HEK293 (cell line): ENCODE measurements around the gene APBB2.

Source experiments
- PRDM1 ChIP-seq: fragments of 450-650 bp; formaldehyde crosslinking; IDR thresholded peaks from 2 replicates; pipeline ENCODE4; 2016; ENCODE audit warnings: missing biosample characterization, missing genetic modification characterization
- ZBTB1 ChIP-seq: fragments of 450-650 bp; formaldehyde crosslinking; IDR thresholded peaks from 2 replicates; pipeline ENCODE4 v1.5.1; 2016; ENCODE audit warnings: missing biosample characterization, missing genetic modification characterization
- ZFP69B ChIP-seq: fragments of 450-650 bp; formaldehyde crosslinking; IDR thresholded peaks from 2 replicates; pipeline ENCODE4 v1.5.1; 2016; ENCODE audit warnings: missing biosample characterization, missing genetic modification characterization
- ZNF112 ChIP-seq: fragments of 450-650 bp; formaldehyde crosslinking; IDR thresholded peaks from 2 replicates; pipeline ENCODE4 v1.5.0; 2017; ENCODE audit warnings: missing biosample characterization, missing genetic modification characterization
- ZNF184 ChIP-seq: fragments of 450-650 bp; IDR thresholded peaks from 2 replicates; pipeline ENCODE4 v1.5.1; 2018; ENCODE audit warnings: missing biosample characterization, mild to moderate bottlenecking, missing genetic modification characterization
- ZNF223 ChIP-seq: fragments of 450-650 bp; formaldehyde crosslinking; IDR thresholded peaks from 2 replicates; pipeline ENCODE4 v1.5.1; 2016; ENCODE audit warnings: missing biosample characterization, missing genetic modification characterization
- ZNF274 ChIP-seq, 2 experiments: fragments of 200-500 bp in 1 of 2; fragments of 450-650 bp in 1 of 2; sonication (Bioruptor generic) in 1 of 2; formaldehyde crosslinking in 1 of 2; IDR thresholded peaks; 2 replicates each; pipeline versions ENCODE4 v1.5.1 to v1.6.1; 2014 to 2016; ENCODE audit warnings: borderline replicate concordance in 1 of 2, inconsistent platforms in 1 of 2, low read length in 1 of 2, missing biosample characterization in 1 of 2, missing genetic modification characterization in 1 of 2
- ZNF311 ChIP-seq: fragments of 450-650 bp; formaldehyde crosslinking; IDR thresholded peaks from 2 replicates; pipeline ENCODE4 v1.5.1; 2017; ENCODE audit warnings: missing biosample characterization, missing genetic modification characterization, borderline replicate concordance
- ZNF366 ChIP-seq: fragments of 450-650 bp; formaldehyde crosslinking; conservative IDR thresholded peaks from 2 replicates; pipeline ENCODE4 v1.5.1; 2016; ENCODE audit warnings: missing biosample characterization, missing genetic modification characterization
- ZNF558 ChIP-seq: fragments of 450-650 bp; formaldehyde crosslinking; IDR thresholded peaks from 2 replicates; pipeline ENCODE4 v1.5.1; 2016; ENCODE audit warnings: missing biosample characterization, missing genetic modification characterization
- ZNF768 ChIP-seq: fragments of 450-650 bp; formaldehyde crosslinking; IDR thresholded peaks from 2 replicates; pipeline ENCODE4 v1.5.1; 2018; ENCODE audit warnings: missing biosample characterization, mild to moderate bottlenecking, missing genetic modification characterization
- ZNF837 ChIP-seq: fragments of 450-650 bp; formaldehyde crosslinking; IDR thresholded peaks from 2 replicates; pipeline ENCODE4 v1.5.1; 2016; ENCODE audit warnings: missing biosample characterization, missing genetic modification characterization
- TF ChIP-seq, protein P1 (sequence below): fragments of 450-650 bp; formaldehyde crosslinking; IDR thresholded peaks from 2 replicates; pipeline ENCODE4 v1.5.1; 2016; ENCODE audit warnings: missing biosample characterization, missing genetic modification characterization
- TF ChIP-seq, protein P2 (sequence below): fragments of 450-650 bp; formaldehyde crosslinking; IDR thresholded peaks from 2 replicates; pipeline ENCODE4 v1.5.1; 2016; ENCODE audit warnings: missing biosample characterization, missing genetic modification characterization, low read depth

DNA sequence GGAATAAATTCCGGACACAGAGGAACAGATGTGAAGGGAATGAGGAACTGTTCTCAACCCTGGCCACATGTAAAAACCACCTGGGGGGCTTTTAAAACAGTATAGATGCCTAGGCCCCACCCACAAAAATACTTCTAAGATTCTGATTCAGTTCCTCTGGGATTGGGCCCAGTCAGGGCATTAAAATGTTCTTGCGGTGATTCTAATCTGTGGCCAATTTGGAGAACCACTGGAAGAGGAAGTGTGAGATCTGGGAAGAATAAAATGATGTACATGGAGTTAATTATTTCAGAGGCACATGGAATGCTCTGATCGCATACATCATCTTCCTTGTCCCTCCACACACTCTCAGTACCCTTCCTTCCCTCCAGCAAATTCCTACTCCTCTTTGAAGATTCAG lies 192.2 kb downstream of the APBB2 start:
- TF ChIP-seq, protein P1, sequence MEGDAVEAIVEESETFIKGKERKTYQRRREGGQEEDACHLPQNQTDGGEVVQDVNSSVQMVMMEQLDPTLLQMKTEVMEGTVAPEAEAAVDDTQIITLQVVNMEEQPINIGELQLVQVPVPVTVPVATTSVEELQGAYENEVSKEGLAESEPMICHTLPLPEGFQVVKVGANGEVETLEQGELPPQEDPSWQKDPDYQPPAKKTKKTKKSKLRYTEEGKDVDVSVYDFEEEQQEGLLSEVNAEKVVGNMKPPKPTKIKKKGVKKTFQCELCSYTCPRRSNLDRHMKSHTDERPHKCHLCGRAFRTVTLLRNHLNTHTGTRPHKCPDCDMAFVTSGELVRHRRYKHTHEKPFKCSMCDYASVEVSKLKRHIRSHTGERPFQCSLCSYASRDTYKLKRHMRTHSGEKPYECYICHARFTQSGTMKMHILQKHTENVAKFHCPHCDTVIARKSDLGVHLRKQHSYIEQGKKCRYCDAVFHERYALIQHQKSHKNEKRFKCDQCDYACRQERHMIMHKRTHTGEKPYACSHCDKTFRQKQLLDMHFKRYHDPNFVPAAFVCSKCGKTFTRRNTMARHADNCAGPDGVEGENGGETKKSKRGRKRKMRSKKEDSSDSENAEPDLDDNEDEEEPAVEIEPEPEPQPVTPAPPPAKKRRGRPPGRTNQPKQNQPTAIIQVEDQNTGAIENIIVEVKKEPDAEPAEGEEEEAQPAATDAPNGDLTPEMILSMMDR: no peak
- TF ChIP-seq ZBTB1 (tag by site-specific recombination) (no peak), ZNF311 (tag by site-specific recombination) (no peak), ZNF366 (tag by site-specific recombination) (no peak), ZFP69B (tag by site-specific recombination) (no peak), PRDM1 (tag by site-specific recombination) (no peak), ZNF558 (tag by site-specific recombination) (no peak), ZNF837 (tag by site-specific recombination) (no peak), ZNF274 (IDR thresholded peaks at IDR 0.05; ENCODE audit: low read length) (no peak), ZNF274 (tag by site-specific recombination; IDR thresholded peaks at IDR 0.05; ENCODE audit: borderline replicate concordance) (no peak), ZNF223 (tag by site-specific recombination) (no peak), ZNF768 (tag by site-specific recombination) (no peak), ZNF112 (no peak), ZNF184 (tag by site-specific recombination) (no peak)
- TF ChIP-seq, protein P2, sequence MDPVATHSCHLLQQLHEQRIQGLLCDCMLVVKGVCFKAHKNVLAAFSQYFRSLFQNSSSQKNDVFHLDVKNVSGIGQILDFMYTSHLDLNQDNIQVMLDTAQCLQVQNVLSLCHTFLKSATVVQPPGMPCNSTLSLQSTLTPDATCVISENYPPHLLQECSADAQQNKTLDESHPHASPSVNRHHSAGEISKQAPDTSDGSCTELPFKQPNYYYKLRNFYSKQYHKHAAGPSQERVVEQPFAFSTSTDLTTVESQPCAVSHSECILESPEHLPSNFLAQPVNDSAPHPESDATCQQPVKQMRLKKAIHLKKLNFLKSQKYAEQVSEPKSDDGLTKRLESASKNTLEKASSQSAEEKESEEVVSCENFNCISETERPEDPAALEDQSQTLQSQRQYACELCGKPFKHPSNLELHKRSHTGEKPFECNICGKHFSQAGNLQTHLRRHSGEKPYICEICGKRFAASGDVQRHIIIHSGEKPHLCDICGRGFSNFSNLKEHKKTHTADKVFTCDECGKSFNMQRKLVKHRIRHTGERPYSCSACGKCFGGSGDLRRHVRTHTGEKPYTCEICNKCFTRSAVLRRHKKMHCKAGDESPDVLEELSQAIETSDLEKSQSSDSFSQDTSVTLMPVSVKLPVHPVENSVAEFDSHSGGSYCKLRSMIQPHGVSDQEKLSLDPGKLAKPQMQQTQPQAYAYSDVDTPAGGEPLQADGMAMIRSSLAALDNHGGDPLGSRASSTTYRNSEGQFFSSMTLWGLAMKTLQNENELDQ: no peak
